Panc1 (cell line): ENCODE results near the gene ADAMTS14. TPM values are rescaled to one million over a fixed set of nuclear protein-coding genes. Genes with fewer than 3 reads are reported as not detected.

ENCODE experiments used
- ATAC-seq: fragments of 200-7000 bp; cut with Tn5 transposase; 2 replicates; pipeline ENCODE4 v1.9.1; 2020; ENCODE audit warnings: mild to moderate bottlenecking, moderate library complexity
- BruUV-seq: library from RNA; stranded (reverse); fragments of 400-500 nt; replicated peaks from 2 replicates; lab custom pipeline; 2021; lab: Mats Ljungman, UMichigan
- CTCF ChIA-PET: fragments of 300-600 bp; sonication (Branson Sonifier 250); formaldehyde crosslinking; loops from one replicate; lab custom pipeline; 2022; ENCODE audit warnings: antibody characterized with exemption; lab: Charles Lee
- POLR2A ChIA-PET: fragments of 300-600 bp; sonication (Branson Sonifier 250); formaldehyde crosslinking; loops from one replicate; lab custom pipeline; 2022; ENCODE audit warnings: antibody characterized with exemption; lab: Charles Lee
- DNase-seq: peaks from one replicate; pipeline ENCODE4 v3.0.0-alpha.2; 2010; ENCODE audit warnings: low read depth, low spot score
- H3K27ac ChIP-seq: 2 replicates; pipeline ENCODE4 v1.5.1; 2011; ENCODE audit warnings: mild to moderate bottlenecking, low read length, inconsistent platforms
- H3K27me3 ChIP-seq: fragments of 200-500 bp; sonication (Bioruptor generic); 2 replicates; pipeline ENCODE4 v1.6.0; 2014; ENCODE audit warnings: low read length, inconsistent platforms; ENCODE audit not compliant: control insufficient read depth, insufficient read depth
- H3K36me3 ChIP-seq: fragments of 200-500 bp; sonication (Bioruptor generic); 2 replicates; pipeline ENCODE4 v1.5.1; 2014; ENCODE audit warnings: inconsistent platforms, mild to moderate bottlenecking, low read length, moderate library complexity; ENCODE audit not compliant: control insufficient read depth, insufficient read depth
- H3K4me1 ChIP-seq: 2 replicates; pipeline ENCODE4 v1.5.1; 2011; ENCODE audit warnings: inconsistent platforms, mild to moderate bottlenecking, low read length, moderate library complexity; ENCODE audit not compliant: control insufficient read depth, insufficient read depth
- H3K4me3 ChIP-seq, 2 experiments: 2 replicates each; pipeline ENCODE4 v1.5.1; 2011 to 2012; ENCODE audit warnings: low read depth in 2 of 2, low read length in 2 of 2, mild to moderate bottlenecking in 2 of 2, inconsistent platforms in 1 of 2, moderate library complexity in 1 of 2
- H3K9me3 ChIP-seq: fragments of 200-500 bp; sonication (Bioruptor generic); 2 replicates; pipeline ENCODE4 v1.5.1; 2014; ENCODE audit warnings: low read depth, mild to moderate bottlenecking, inconsistent platforms, low read length, moderate library complexity; ENCODE audit not compliant: control insufficient read depth, insufficient read depth
- POLR2AphosphoS5 ChIP-seq: IDR thresholded peaks from 2 replicates; pipeline ENCODE4 v1.6.1; 2012; ENCODE audit warnings: mild to moderate bottlenecking, low read depth, low read length, moderate library complexity
- SIN3A ChIP-seq: IDR thresholded peaks from 2 replicates; pipeline ENCODE4 v1.6.1; 2012; ENCODE audit warnings: low read depth, mild to moderate bottlenecking, low read length, moderate library complexity, borderline replicate concordance; ENCODE audit not compliant: insufficient read depth
- TCF7L2 ChIP-seq: IDR thresholded peaks from 2 replicates; pipeline ENCODE4 v1.6.1; 2011; ENCODE audit warnings: mild to moderate bottlenecking, low read depth, low read length, inconsistent platforms
- in situ Hi-C: cut with HindIII; loops from 2 replicates; pipeline ENCODE4 v1.10.0; 2016; ENCODE audit warnings: low sequenced_read_pairs, low pct_unique_long_range_greater_than_20kb
- intact Hi-C: fragments of 100-400 bp; cut with micrococcal nuclease; formaldehyde crosslinking; loops from one replicate; pipeline ENCODE4 v1.10.0; 2022; ENCODE audit not compliant: unreplicated experiment
- total RNA-seq: library from RNA; stranded (reverse); gene quantifications from one replicate; pipeline ENCODE4 v1.2.1, GENCODE V29; 2021; ENCODE audit not compliant: unreplicated experiment
- TF ChIP-seq, protein P1 (sequence below), 2 experiments: IDR thresholded peaks; 2 replicates each; pipeline ENCODE4 v1.6.1; 2011 to 2012; ENCODE audit warnings: low read depth in 2 of 2, control low read depth in 1 of 2, low read length in 1 of 2, mild to moderate bottlenecking in 1 of 2, moderate library complexity in 1 of 2; ENCODE audit not compliant: insufficient read depth in 1 of 2
- TF ChIP-seq, protein P2 (sequence below): fragments of 450-650 bp; IDR thresholded peaks from 2 replicates; pipeline ENCODE4 v1.5.1; 2017; ENCODE audit warnings: mild to moderate bottlenecking

Gene ADAMTS14
- total RNA-seq, 1 experiment from 2014 or later, result 0.67 TPM

DNA sequence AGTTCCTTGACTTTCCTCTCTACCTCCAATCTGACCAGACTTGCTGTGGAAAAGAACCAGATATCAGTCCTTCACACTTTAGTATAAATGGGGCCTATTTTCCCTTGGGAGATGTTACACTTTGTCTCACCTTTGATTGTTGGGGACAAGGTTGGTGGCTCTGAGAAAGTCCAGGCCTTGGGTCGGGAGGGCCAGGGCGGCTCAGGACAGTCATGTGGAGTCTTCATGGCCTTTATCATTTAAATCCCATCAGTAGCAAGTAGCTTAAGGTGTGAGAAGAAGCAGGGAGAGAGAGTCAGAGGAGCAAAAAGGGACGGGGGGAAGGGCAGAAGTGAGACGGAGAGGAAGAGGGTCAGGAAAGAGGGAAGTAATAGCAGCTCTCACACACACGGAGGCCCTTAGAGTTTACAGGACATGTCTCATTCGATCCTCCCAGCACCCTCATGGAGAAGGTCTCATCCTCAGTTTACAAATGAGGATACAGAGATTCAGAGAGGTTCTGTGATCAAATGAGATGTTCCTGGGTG is 72.4 kb downstream of the ADAMTS14 start:
- in situ Hi-C loops (no loop called here), intact Hi-C loops (no loop called here)
- no peaks in the 10 kb centered on the region for H3K36me3 ChIP-seq
- ATAC-seq, result no peak
- ChIA-PET POLR2A (no interaction called here), CTCF (no interaction called here)
- DNase-seq, result no peak
- no peaks in the 10 kb centered on the region for H3K4me1 ChIP-seq
- 0 out of 2 replicates have a peak, but pooled peaks cover 4% of the 10 kb centered on the region for H3K9me3 ChIP-seq
- H3K27ac ChIP-seq, result no peak overlapping the region
- no TSS peak for BruUV-seq
- H3K27me3 ChIP-seq, result peaks cover 6% of the 10 kb centered on the region
- no peak for TF ChIP-seq POLR2AphosphoS5
- H3K4me3 ChIP-seq, result no peak overlapping the region

DNA sequence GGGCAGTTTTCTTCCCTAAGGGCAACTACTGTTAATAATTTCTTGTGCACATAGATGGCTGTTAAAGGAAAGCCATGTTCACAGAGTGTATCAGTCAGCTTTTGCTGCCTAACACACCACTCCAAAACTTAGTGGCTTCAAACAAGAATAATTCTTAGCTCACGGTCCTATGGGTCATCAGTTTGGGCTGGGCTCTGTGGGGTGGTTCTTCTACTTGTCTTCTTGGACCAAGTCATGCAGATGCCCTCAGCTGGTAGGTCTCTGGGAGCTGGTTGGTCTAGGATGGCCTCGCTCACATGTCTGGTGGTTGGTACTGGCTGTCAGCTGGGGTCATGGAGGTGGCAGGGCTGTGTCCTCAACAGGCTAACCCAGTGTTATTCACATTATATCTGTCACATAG is 73.2 kb downstream of the ADAMTS14 start:
- POLR2A ChIA-PET, result no interaction called here
- DNase-seq, result no peak
- Histone ChIP-seq H3K9me3 (0 out of 2 replicates have a peak, but pooled peaks cover 4% of the 10 kb centered on the region), H3K27ac (no peak overlapping the region), H3K4me1 (no peaks in the 10 kb centered on the region), H3K4me3 (no peak overlapping the region), H3K27me3 (no peaks in the 10 kb centered on the region; the same call in 1 of the 2 replicates), H3K36me3 (no peaks in the 10 kb centered on the region)
- in situ Hi-C loops, result no loop called here
- BruUV-seq, result no TSS peak
- TF ChIP-seq POLR2AphosphoS5 (no peak), TCF7L2 (no peak)
- TF ChIP-seq, protein P1, sequence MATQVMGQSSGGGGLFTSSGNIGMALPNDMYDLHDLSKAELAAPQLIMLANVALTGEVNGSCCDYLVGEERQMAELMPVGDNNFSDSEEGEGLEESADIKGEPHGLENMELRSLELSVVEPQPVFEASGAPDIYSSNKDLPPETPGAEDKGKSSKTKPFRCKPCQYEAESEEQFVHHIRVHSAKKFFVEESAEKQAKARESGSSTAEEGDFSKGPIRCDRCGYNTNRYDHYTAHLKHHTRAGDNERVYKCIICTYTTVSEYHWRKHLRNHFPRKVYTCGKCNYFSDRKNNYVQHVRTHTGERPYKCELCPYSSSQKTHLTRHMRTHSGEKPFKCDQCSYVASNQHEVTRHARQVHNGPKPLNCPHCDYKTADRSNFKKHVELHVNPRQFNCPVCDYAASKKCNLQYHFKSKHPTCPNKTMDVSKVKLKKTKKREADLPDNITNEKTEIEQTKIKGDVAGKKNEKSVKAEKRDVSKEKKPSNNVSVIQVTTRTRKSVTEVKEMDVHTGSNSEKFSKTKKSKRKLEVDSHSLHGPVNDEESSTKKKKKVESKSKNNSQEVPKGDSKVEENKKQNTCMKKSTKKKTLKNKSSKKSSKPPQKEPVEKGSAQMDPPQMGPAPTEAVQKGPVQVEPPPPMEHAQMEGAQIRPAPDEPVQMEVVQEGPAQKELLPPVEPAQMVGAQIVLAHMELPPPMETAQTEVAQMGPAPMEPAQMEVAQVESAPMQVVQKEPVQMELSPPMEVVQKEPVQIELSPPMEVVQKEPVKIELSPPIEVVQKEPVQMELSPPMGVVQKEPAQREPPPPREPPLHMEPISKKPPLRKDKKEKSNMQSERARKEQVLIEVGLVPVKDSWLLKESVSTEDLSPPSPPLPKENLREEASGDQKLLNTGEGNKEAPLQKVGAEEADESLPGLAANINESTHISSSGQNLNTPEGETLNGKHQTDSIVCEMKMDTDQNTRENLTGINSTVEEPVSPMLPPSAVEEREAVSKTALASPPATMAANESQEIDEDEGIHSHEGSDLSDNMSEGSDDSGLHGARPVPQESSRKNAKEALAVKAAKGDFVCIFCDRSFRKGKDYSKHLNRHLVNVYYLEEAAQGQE (IDR thresholded peaks at IDR 0.05; ENCODE audit: insufficient read depth in 1 of 2, low read depth in 2 of 2, low read length in 1 of 2), result no peak
- intact Hi-C loops, result no loop called here
- CTCF ChIA-PET, result no interaction called here
- ATAC-seq, result no peak

DNA sequence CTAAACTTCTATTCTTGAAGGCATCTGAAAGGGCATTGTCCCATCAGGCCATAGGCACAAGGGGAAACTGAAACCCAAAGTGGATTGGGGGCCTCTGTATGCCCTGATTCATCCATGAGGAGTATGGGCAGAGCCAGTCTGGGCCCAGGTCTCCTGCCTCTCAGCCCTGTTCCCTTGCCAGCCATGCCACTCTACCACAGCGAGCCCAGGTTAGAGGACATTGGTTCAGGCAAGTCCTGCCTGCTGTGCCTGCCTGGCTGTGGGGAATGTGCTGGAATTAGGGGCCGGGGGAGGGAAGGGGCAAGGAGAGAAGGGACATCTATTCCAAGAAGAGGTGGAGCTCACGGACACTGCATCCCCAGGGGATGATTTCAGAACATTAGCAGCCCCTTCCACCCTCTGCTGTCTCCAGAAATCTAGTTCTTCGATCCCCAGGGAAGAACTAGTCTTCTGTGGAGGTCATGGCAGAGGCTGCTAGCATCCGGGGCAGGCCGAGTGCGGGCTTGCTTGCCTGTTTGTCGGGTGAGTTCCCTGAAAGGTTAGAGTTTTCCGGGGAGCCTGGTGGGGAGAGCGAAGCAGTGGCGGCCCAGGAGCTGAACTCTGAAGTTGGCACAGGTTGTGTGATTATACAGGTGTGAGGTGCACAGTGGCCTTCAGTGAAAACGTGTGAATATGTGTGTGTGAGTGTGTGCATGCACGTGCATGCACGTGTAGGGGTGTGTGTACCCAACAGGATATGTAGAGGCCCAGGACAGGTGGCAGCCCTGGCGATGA is 75.1 kb downstream of the ADAMTS14 start:
- Histone ChIP-seq H3K27me3 (no peaks in the 10 kb centered on the region; the same call in 1 of the 2 replicates), H3K4me3 (no peak overlapping the region), H3K9me3 (0 out of 2 replicates have a peak, but pooled peaks cover 4% of the 10 kb centered on the region), H3K4me1 (no peaks in the 10 kb centered on the region), H3K27ac (no peak overlapping the region), H3K36me3 (no peaks in the 10 kb centered on the region)
- ChIA-PET POLR2A (no interaction called here), CTCF (no interaction called here)
- no TSS peak for BruUV-seq
- TF ChIP-seq POLR2AphosphoS5, result no peak
- TF ChIP-seq, protein P1 (IDR thresholded peaks at IDR 0.05; ENCODE audit: insufficient read depth in 1 of 2, low read depth in 2 of 2, low read length in 1 of 2), result no peak
- TF ChIP-seq TCF7L2, result no peak
- TF ChIP-seq, protein P2, sequence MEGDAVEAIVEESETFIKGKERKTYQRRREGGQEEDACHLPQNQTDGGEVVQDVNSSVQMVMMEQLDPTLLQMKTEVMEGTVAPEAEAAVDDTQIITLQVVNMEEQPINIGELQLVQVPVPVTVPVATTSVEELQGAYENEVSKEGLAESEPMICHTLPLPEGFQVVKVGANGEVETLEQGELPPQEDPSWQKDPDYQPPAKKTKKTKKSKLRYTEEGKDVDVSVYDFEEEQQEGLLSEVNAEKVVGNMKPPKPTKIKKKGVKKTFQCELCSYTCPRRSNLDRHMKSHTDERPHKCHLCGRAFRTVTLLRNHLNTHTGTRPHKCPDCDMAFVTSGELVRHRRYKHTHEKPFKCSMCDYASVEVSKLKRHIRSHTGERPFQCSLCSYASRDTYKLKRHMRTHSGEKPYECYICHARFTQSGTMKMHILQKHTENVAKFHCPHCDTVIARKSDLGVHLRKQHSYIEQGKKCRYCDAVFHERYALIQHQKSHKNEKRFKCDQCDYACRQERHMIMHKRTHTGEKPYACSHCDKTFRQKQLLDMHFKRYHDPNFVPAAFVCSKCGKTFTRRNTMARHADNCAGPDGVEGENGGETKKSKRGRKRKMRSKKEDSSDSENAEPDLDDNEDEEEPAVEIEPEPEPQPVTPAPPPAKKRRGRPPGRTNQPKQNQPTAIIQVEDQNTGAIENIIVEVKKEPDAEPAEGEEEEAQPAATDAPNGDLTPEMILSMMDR, result no peak
- TF ChIP-seq SIN3A, result no peak
- ATAC-seq (no peak), DNase-seq (no peak)
- intact Hi-C loops (no loop called here), in situ Hi-C loops (no loop called here)
